ENCODE results near the gene METTL25. TPM values are rescaled to one million over a fixed set of nuclear protein-coding genes. Genes with fewer than 3 reads are reported as not detected.

Gene METTL25
- total and polyA plus RNA-seq, 10 of the 15 experiments (the other 5 are each of a cell fraction or from before 2014, with no cell fraction given): 5.6 to 11.3 (median 8.0) TPM

DNA sequence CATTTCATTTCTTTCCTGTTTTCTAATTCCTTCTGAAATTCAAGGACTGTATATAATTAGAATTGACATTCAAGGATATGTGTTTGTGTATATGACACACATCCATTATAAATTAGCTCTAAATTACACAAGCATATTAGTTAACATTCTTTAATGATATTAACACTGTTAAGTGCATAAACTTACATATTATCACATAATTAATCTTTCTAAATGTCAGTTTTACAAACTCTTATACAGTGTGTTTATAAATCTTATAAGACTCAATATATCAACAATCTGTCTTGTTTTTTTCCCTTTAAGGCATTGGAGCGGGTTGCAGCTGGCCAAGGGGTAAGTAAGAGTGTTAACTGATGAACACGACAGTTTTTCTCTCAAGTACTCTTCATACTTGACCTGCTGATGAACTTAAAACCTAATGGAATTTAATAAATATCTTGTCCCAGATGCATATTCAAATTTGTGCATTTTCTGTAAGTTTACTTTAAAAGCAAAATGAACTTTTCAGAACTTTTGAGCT lies 76.1 kb downstream of the METTL25 start:
- H3K79me2 ChIP-seq (ENCODE audit: control insufficient read depth, insufficient read depth, low read length): no peaks in the 10 kb centered on the region
- H4K20me1 ChIP-seq (ENCODE audit: control insufficient read depth, insufficient read depth): no peaks in the 10 kb centered on the region
- ATAC-seq (no peak), DNase-seq (ENCODE audit: low read depth, low spot score) (no peak), FAIRE-seq (no peak)
- H3K9ac ChIP-seq (ENCODE audit: control insufficient read depth, insufficient read depth, low read length): no peak overlapping the region
- ChIA-PET POLR2A (no interaction called here), CTCF (interaction anchor here (0.9 to 2.3 kb wide), 2 partner anchors 76 to 94 kb away, joined by 3 to 9 read pairs; partner anchors contain the start of genes CCDC59 and METTL25), RAD21 (ENCODE audit: unreplicated experiment) (no interaction called here), SMC1A (ENCODE audit: uncharacterized antibody, unreplicated experiment) (interaction anchor here (1.5 kb wide), 1 partner anchor 79 kb away, joined by 3 read pairs; no protein-coding TSS in a partner anchor)
- no peaks in the 10 kb centered on the region; the same call in 2 of the 3 replicates for H3K9me3 ChIP-seq (replicated peaks; ENCODE audit: control insufficient read depth, insufficient read depth, low read length)
- H3K4me3 ChIP-seq: no peak overlapping the region
- TF ChIP-seq NFYB (IDR thresholded peaks at IDR 0.05; ENCODE audit: insufficient read depth, low read depth, low read length) (no peak), ZSCAN29 (IDR thresholded peaks at IDR 0.05) (no peak), ATF7 (IDR thresholded peaks at IDR 0.05; ENCODE audit: low read depth) (no peak)
- TF ChIP-seq, protein P1, sequence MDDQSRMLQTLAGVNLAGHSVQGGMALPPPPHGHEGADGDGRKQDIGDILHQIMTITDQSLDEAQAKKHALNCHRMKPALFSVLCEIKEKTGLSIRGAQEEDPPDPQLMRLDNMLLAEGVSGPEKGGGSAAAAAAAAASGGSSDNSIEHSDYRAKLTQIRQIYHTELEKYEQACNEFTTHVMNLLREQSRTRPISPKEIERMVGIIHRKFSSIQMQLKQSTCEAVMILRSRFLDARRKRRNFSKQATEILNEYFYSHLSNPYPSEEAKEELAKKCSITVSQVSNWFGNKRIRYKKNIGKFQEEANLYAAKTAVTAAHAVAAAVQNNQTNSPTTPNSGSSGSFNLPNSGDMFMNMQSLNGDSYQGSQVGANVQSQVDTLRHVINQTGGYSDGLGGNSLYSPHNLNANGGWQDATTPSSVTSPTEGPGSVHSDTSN (IDR thresholded peaks at IDR 0.05; ENCODE audit: insufficient replicate concordance, low read depth, low read length): no peak
- 87% methylated on average over 2 of the region's 2 CpGs for WGBS (ENCODE audit: insufficient coverage, insufficient replicate concordance, low lambda C conversion rate, missing lambda C conversion rate)
- no peak overlapping the region for H3K4me2 ChIP-seq (ENCODE audit: control insufficient read depth, insufficient read depth)
- in situ Hi-C loops (cut with MboI) (no loop called here), intact Hi-C loops (cut with micrococcal nuclease; ENCODE audit: unreplicated experiment) (no loop called here)
- no peak overlapping the region for H3K27ac ChIP-seq (ENCODE audit: control insufficient read depth, insufficient read depth)
- no TSS peak for BruUV-seq (replicated peaks)
- H3K4me1 ChIP-seq (ENCODE audit: control insufficient read depth, insufficient read depth, low read length): no peaks in the 10 kb centered on the region
- H3K27me3 ChIP-seq (replicated peaks in 1 of 2; ENCODE audit: control insufficient read depth in 2 of 2, insufficient read depth in 2 of 2, low read length in 1 of 2): no peaks in the 10 kb centered on the region
- no peaks in the 10 kb centered on the region for H3K36me3 ChIP-seq (ENCODE audit: control insufficient read depth in 2 of 2, insufficient read depth in 2 of 2, low read length in 1 of 2)
- no peak overlapping the region for H2AFZ ChIP-seq (ENCODE audit: control insufficient read depth, low read depth, low read length)

DNA sequence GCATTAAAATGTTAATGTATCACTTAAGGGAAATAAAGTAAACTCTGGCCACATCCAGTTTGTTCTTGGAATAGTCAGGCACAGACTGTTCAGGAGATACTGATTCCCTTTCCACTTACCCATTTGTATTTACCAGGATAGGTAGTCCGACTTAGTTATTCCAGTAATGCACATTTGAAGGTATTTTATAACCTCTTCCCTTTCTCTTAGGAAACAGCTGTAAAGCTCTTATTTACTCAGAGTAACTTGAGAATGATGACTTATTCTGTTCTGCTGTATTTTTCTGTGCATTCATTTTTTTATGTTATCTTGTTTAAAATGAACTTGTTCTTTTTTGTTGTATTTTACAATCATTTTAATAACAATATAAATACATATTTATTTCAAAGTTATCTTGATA lies 78.0 kb downstream of the METTL25 start:
- ChIA-PET POLR2A (no interaction called here), SMC1A (ENCODE audit: uncharacterized antibody, unreplicated experiment) (no interaction called here), RAD21 (ENCODE audit: unreplicated experiment) (interaction anchor here (1.0 kb wide), 1 partner anchor 77 kb away, joined by 3 read pairs; no protein-coding TSS in a partner anchor), CTCF (interaction anchor here (0.6 to 2.3 kb wide), 2 partner anchors 38 to 78 kb away, joined by 3 to 9 read pairs; partner anchors contain the start of genes CCDC59 and METTL25)
- Histone ChIP-seq H3K4me1 (ENCODE audit: control insufficient read depth, insufficient read depth, low read length) (no peaks in the 10 kb centered on the region), H3K4me2 (ENCODE audit: control insufficient read depth, insufficient read depth) (no peak overlapping the region), H3K4me3 (no peak overlapping the region), H3K9me3 (replicated peaks; ENCODE audit: control insufficient read depth, insufficient read depth, low read length) (no peaks in the 10 kb centered on the region; the same call in 2 of the 3 replicates), H3K27me3 (replicated peaks in 1 of 2; ENCODE audit: control insufficient read depth in 2 of 2, insufficient read depth in 2 of 2, low read length in 1 of 2) (no peaks in the 10 kb centered on the region), H3K9ac (ENCODE audit: control insufficient read depth, insufficient read depth, low read length) (no peak overlapping the region), H3K79me2 (ENCODE audit: control insufficient read depth, insufficient read depth, low read length) (no peaks in the 10 kb centered on the region), H4K20me1 (ENCODE audit: control insufficient read depth, insufficient read depth) (no peaks in the 10 kb centered on the region), H3K27ac (ENCODE audit: control insufficient read depth, insufficient read depth) (no peak overlapping the region), H3K36me3 (ENCODE audit: control insufficient read depth in 2 of 2, insufficient read depth in 2 of 2, low read length in 1 of 2) (no peaks in the 10 kb centered on the region), H2AFZ (ENCODE audit: control insufficient read depth, low read depth, low read length) (no peak overlapping the region)
- BruUV-seq (replicated peaks): no TSS peak
- FAIRE-seq (no peak), DNase-seq (ENCODE audit: low read depth, low spot score) (no peak), ATAC-seq (no peak)
- intact Hi-C loops (cut with micrococcal nuclease; ENCODE audit: unreplicated experiment) (no loop called here), in situ Hi-C loops (cut with MboI) (no loop called here)
- WGBS (ENCODE audit: insufficient coverage, insufficient replicate concordance, low lambda C conversion rate, missing lambda C conversion rate): 39% methylated on average over 1 of the region's 1 CpG
- TF ChIP-seq NFYA (IDR thresholded peaks at IDR 0.05; ENCODE audit: borderline replicate concordance, low read depth, low read length): no peak
- TF ChIP-seq CBX3 (IDR thresholded peaks at IDR 0.05; ENCODE audit: borderline replicate concordance, low read depth): no peak
- TF ChIP-seq HDGF (IDR thresholded peaks at IDR 0.05): no peak
- TF ChIP-seq BMI1 (IDR thresholded peaks at IDR 0.05; ENCODE audit: borderline replicate concordance): no peak
- TF ChIP-seq NR2C2 (IDR thresholded peaks at IDR 0.05; ENCODE audit: borderline replicate concordance, control insufficient read depth, insufficient read length, low read depth): no peak
- TF ChIP-seq SUZ12 (IDR thresholded peaks at IDR 0.05; ENCODE audit: unreplicated experiment): no peak
- TF ChIP-seq SRF (IDR thresholded peaks at IDR 0.05; ENCODE audit: low read depth in 2 of 2, low read length in 2 of 2): no peak
- no peak for TF ChIP-seq TCF3 (IDR thresholded peaks at IDR 0.05; ENCODE audit: borderline replicate concordance, insufficient read depth, low read depth, low read length)
- TF ChIP-seq, protein P2, sequence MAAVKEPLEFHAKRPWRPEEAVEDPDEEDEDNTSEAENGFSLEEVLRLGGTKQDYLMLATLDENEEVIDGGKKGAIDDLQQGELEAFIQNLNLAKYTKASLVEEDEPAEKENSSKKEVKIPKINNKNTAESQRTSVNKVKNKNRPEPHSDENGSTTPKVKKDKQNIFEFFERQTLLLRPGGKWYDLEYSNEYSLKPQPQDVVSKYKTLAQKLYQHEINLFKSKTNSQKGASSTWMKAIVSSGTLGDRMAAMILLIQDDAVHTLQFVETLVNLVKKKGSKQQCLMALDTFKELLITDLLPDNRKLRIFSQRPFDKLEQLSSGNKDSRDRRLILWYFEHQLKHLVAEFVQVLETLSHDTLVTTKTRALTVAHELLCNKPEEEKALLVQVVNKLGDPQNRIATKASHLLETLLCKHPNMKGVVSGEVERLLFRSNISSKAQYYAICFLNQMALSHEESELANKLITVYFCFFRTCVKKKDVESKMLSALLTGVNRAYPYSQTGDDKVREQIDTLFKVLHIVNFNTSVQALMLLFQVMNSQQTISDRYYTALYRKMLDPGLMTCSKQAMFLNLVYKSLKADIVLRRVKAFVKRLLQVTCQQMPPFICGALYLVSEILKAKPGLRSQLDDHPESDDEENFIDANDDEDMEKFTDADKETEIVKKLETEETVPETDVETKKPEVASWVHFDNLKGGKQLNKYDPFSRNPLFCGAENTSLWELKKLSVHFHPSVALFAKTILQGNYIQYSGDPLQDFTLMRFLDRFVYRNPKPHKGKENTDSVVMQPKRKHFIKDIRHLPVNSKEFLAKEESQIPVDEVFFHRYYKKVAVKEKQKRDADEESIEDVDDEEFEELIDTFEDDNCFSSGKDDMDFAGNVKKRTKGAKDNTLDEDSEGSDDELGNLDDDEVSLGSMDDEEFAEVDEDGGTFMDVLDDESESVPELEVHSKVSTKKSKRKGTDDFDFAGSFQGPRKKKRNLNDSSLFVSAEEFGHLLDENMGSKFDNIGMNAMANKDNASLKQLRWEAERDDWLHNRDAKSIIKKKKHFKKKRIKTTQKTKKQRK (IDR thresholded peaks at IDR 0.05; ENCODE audit: low read depth, low read length): no peak

All from GM12878 (cell line).